ENCODE measurements around the gene MS4A8. TPM values are rescaled to one million over a fixed set of nuclear protein-coding genes. Genes with fewer than 3 reads are reported as not detected.

MS4A8 gene
- total and polyA plus RNA-seq, 2 of the 4 experiments (the other 2 are of a cell fraction), result not detected

GRCh38 chr11:60672255-60672654, 27.2 kb upstream of the MS4A8 start:
- no peak overlapping the region for H2AK9ac ChIP-seq (replicated peaks; ENCODE audit: low read depth, low read length, poor library complexity)
- H3K18ac ChIP-seq (ENCODE audit: low read depth, low read length), result no peak overlapping the region
- H4K91ac ChIP-seq (ENCODE audit: insufficient read depth, low read depth, low read length), result no peak overlapping the region
- ChIA-PET POLR2A (ENCODE audit: unreplicated experiment) (no interaction called here), CTCF (no interaction called here)
- no peak overlapping the region for H4K5ac ChIP-seq (ENCODE audit: low read depth, low read length)
- H2BK120ac ChIP-seq (ENCODE audit: low read depth, low read length), result no peak overlapping the region
- H3K9me1 ChIP-seq (ENCODE audit: insufficient read depth, low read length), result no peaks in the 10 kb centered on the region
- H2AFZ ChIP-seq (replicated peaks; ENCODE audit: low read length, poor library complexity), result no peak overlapping the region
- in situ Hi-C loops (cut with MboI; ENCODE audit: low sequenced_read_pairs), result no loop called here
- no peak overlapping the region for H3K4me2 ChIP-seq (ENCODE audit: low read depth, low read length)
- TF ChIP-seq BHLHE40 (IDR thresholded peaks at IDR 0.05; ENCODE audit: low read depth, low read length) (no peak), MAZ (IDR thresholded peaks at IDR 0.05; ENCODE audit: borderline replicate concordance, low read depth, low read length) (no peak), POLR2A (IDR thresholded peaks at IDR 0.05; ENCODE audit: low read depth, low read length) (no peak), RCOR1 (IDR thresholded peaks at IDR 0.05; ENCODE audit: insufficient replicate concordance, low read length) (no peak), CHD1 (IDR thresholded peaks at IDR 0.05; ENCODE audit: low read depth, low read length) (no peak), FOS (IDR thresholded peaks at IDR 0.05; ENCODE audit: low read depth, low read length) (no peak), NFE2L2 (IDR thresholded peaks at IDR 0.05; ENCODE audit: low read depth, low read length) (no peak), MXI1 (IDR thresholded peaks at IDR 0.05; ENCODE audit: borderline replicate concordance, low read depth, low read length) (no peak), RAD21 (IDR thresholded peaks at IDR 0.05; ENCODE audit: low read length) (no peak), CEBPB (IDR thresholded peaks at IDR 0.05; ENCODE audit: low read depth, low read length) (no peak)
- TF ChIP-seq, protein P1, sequence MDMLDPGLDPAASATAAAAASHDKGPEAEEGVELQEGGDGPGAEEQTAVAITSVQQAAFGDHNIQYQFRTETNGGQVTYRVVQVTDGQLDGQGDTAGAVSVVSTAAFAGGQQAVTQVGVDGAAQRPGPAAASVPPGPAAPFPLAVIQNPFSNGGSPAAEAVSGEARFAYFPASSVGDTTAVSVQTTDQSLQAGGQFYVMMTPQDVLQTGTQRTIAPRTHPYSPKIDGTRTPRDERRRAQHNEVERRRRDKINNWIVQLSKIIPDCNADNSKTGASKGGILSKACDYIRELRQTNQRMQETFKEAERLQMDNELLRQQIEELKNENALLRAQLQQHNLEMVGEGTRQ (IDR thresholded peaks at IDR 0.05; ENCODE audit: low read depth, low read length), result no peak
- TF ChIP-seq, protein P2, sequence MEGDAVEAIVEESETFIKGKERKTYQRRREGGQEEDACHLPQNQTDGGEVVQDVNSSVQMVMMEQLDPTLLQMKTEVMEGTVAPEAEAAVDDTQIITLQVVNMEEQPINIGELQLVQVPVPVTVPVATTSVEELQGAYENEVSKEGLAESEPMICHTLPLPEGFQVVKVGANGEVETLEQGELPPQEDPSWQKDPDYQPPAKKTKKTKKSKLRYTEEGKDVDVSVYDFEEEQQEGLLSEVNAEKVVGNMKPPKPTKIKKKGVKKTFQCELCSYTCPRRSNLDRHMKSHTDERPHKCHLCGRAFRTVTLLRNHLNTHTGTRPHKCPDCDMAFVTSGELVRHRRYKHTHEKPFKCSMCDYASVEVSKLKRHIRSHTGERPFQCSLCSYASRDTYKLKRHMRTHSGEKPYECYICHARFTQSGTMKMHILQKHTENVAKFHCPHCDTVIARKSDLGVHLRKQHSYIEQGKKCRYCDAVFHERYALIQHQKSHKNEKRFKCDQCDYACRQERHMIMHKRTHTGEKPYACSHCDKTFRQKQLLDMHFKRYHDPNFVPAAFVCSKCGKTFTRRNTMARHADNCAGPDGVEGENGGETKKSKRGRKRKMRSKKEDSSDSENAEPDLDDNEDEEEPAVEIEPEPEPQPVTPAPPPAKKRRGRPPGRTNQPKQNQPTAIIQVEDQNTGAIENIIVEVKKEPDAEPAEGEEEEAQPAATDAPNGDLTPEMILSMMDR (conservative IDR thresholded peaks at IDR 0.05; ENCODE audit: low read depth, low read length), result no peak
- 0 out of 2 replicates have a peak, but pooled peaks cover 2% of the 10 kb centered on the region for H3K9me3 ChIP-seq (ENCODE audit: control insufficient read depth, insufficient read depth, low read length)
- no peak overlapping the region for H3K4ac ChIP-seq (ENCODE audit: low read depth, low read length)
- no peak overlapping the region for H3K9ac ChIP-seq (ENCODE audit: low read depth, low read length)
- WGBS, 2 experiments (ENCODE audit: extremely low coverage in 2 of 2, insufficient read length in 1 of 2), result no CpG with 5 or more reads among the region's 3 CpGs
- no peak overlapping the region for H2BK20ac ChIP-seq (ENCODE audit: low read depth, low read length)
- H2AK5ac ChIP-seq (ENCODE audit: low read depth, low read length), result no peak overlapping the region
- no peak overlapping the region for H4K8ac ChIP-seq (ENCODE audit: low read depth in 2 of 2, low read length in 2 of 2)
- H3K79me1 ChIP-seq (ENCODE audit: low read depth in 1 of 2, low read length in 2 of 2), result no peaks in the 10 kb centered on the region
- DNase-seq (no peak), ATAC-seq (ENCODE audit: low read depth) (no peak)
- no peak overlapping the region for H3K23ac ChIP-seq (ENCODE audit: low read depth, low read length)
- H4K20me1 ChIP-seq (ENCODE audit: insufficient read depth, low read length), result no peaks in the 10 kb centered on the region
- no peaks in the 10 kb centered on the region for H3K36me3 ChIP-seq (ENCODE audit: control insufficient read depth, insufficient read depth, low read length)
- BruUV-seq (replicated peaks), result no TSS peak
- intact Hi-C loops (cut with micrococcal nuclease), result no loop called here
- no peak overlapping the region for H3K4me3 ChIP-seq (ENCODE audit: insufficient read depth, low read depth, low read length)
- no peak overlapping the region for H2BK5ac ChIP-seq (ENCODE audit: low read depth, low read length, poor library complexity, severe bottlenecking)
- no peaks in the 10 kb centered on the region for H3K27me3 ChIP-seq (ENCODE audit: control insufficient read depth, insufficient read depth, low read length)
- H2BK15ac ChIP-seq (ENCODE audit: low read depth, low read length), result no peak overlapping the region
- no peaks in the 10 kb centered on the region for H3K4me1 ChIP-seq (ENCODE audit: control insufficient read depth, insufficient read depth, low read length)
- dilution Hi-C loops (cut with HindIII; ENCODE audit: low sequenced_read_pairs, unreplicated experiment), result no loop called here
- H3K56ac ChIP-seq (ENCODE audit: extremely low read depth, insufficient read depth, low read length), result no peak overlapping the region
- H3K27ac ChIP-seq (ENCODE audit: insufficient read depth, low read length), result no peak overlapping the region
- no peak overlapping the region for H3K14ac ChIP-seq (replicated peaks; ENCODE audit: low read depth, low read length)

Data from IMR-90 (cell line).